ENCODE data around the gene FEM1B.

- no peak for TF ChIP-seq POLR2AphosphoS5 (IDR thresholded peaks at IDR 0.05)
- no peak for TF ChIP-seq EP300 (IDR thresholded peaks at IDR 0.05; ENCODE audit: low read depth)
Measured at GRCh38 chr15:68326711-68327354, 49.3 kb downstream of the FEM1B start.
